TTC549 (cell line): Measurements from ENCODE around the gene MSH5.

Experiments
- FAIRE-seq: peaks from 2 replicates; lab custom pipeline; 2012; peaks lifted over from hg19 to GRCh38; lab: Jason Lieb, UNC

MSH5 gene

DNA sequence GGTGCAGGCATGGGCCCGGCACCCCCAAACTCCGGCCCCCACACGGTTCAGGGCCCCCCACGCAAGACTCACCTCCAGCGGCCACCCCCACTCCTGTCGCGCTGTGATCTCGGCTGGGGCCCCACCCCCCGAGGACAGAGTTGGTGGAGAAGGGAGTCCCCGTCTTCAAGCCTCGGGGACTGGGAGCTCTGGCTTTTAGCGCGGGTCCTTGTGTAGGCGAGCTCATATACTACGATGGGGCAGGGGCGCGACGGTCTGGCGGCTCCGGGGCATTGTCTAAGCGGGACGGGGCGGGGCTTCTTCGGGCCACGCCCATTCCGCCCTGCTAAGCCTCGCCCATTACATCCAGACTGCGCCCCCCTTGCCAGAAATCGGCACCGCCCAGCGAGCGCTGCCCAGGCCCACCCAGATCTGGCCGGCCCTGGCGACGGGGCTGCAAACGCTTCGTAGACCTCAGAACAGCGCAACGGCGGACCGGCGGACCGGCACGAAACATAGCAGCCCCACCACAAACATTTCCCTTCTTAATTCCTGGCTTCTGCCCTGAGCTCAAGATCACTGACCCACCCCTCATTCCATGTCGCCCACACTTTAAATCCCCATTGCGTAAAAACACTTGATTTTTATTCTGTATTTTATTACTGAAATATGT is 9.7 kb upstream of the MSH5 start:
- FAIRE-seq = no peak

DNA sequence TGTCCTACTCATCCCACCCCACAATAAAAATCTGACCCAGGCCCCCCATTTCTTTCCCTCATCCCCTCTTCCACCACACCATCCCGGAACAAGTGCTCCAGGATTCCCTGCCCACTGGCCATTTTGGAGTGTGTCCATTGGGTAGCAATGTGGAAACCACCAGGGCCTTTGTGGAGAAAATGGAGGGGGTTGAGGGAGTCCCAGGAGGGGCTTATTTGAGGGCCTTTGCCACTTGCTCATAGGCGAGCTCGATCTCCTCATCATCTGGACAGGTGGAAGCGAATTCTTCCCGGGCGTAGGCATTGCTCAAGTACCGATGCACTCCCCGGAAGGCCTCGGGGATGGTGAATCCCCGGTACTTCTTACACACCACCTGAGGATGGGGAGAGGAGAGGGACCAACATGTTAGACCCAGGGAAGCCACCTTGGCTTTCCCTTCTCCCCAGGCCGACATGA is 9.1 kb upstream of the MSH5 start:
- FAIRE-seq = no peak

DNA sequence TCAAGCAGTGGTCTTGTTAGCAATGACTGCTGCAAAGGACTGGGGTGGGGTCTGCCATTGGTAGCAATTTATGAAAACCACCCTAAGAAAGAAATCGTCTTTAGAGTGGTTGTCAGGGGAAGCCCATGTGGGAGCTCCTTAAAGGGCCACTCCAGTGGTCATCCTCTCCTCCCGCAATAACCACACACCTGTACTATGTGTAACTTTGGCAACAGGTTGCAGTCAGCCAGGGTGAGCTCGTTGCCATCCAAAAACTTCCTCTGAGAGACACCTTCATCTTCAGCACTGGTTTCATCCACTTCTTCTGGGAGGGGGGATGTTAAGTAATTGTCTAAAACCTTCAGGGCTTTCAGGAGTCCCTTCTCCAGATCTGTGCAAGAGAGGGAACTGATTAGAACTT is 7.8 kb upstream of the MSH5 start:
- no peak for FAIRE-seq

DNA sequence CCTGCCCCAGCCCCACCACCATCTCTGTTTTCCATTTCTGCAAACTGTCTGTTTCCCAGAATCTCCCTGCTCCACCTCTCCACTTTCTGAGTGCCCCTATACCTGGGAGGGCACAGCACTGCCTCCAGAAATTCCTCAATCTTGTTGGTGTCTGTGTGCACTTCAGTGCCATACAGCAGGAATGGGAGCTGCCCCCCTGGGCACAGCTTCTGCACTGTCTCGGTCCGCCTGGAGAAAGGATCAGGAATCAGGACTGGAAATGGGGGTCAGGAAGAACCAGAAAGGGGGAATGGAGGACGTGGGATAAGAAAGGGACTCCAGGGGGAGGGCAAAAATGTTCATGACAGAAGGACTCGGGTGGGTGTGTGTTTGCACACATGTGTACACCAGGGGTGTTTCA is 6.1 kb upstream of the MSH5 start:
- FAIRE-seq = no peak

DNA sequence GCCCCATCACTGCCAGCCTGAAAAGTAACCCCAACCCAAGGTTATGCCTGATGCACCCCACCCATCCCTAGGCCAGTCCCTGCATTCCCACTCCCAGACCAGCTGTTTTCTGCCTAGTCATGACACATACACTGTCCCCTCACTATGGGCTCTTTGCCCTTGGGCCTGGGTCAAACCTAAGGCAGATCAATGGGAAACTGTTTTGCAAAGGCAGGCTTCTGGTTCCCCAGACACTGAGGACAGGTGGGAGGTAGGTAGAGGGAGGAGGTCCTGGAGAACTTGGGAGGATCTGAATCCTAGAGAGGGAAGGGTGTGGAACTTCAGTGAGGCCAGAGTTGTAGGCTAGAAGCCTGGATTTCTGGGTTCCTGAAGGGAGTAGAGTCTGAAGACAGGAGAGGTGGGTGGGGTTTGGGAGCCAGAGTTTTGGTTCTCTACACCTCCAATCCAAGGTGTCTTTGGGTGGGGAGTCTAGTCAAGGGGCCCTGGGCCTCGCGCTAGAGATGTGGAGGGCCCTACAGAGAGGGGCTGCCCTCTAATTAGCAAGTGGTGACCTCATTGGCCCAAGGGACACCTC is 5.5 kb upstream of the MSH5 start:
- FAIRE-seq = no peak

DNA sequence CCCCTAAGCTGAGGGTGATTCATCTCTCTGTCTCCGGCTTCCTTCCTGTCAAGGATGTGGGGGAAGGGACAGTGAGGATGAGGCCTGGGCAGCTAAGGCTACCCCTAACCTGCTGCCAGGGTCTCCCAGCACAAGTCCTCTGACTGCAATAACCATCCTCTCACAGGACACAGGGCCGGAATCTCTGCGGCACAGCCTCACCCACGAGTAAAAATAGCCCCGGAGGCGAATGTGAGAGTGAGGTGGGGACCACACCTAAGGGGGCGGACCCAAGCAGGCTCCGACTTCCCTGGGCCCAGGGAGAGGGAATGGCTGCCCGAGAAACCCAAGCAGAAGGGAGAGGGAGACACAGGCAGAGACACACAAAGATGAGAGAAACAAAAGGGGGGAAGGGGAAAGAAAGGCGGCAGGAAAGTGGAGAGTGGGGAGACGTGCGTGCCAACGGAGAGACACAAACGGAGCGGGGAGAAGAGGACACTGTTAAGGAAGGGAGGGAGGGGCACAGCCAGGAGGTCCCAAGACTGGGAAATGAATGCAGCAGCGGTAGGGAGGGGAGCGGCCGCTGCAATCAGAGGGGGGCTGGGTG is 4.9 kb upstream of the MSH5 start:
- no peak for FAIRE-seq

DNA sequence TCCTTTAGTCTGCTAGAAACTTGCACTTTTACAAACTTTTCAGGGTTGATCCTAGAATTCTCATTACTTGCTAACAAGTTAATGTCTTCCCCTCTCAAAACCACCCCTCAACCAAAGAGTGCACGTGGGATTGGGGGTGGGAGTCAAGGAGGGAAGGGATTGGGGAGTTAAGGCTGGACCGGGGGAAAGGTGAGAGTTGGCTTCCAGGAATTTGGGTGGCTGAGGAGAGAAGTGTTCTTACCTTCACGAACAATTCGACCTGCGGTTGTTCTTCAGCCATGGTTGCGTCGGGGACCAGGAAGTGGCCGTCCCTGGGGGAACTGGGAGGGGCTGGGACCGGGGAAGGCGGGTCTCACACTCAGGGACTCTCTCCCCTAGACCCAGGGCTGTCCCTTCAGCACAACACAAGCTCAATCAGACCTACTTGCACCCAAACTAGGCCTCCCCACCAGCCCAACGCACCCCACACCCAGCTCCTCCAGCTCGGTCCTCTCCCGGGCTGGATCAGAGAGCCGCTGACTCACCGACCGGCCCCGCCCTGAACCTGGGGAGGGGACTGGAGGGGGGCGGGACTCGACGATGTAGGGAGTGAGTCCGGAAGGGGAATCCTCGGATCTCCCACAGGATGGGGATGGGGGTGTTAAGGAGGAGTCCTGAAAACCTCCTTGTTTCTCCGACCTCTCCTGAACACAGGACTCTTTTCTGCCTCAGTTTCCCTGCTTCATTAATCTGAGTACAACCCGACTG is 3.6 kb upstream of the MSH5 start, which contains the start of gene CLIC1:
CLIC1 (minus strand) TSS at position 510 of the 747 bp plus-strand sequence; CDS start at position 280, 230 bp downstream.
- no peak for FAIRE-seq

DNA sequence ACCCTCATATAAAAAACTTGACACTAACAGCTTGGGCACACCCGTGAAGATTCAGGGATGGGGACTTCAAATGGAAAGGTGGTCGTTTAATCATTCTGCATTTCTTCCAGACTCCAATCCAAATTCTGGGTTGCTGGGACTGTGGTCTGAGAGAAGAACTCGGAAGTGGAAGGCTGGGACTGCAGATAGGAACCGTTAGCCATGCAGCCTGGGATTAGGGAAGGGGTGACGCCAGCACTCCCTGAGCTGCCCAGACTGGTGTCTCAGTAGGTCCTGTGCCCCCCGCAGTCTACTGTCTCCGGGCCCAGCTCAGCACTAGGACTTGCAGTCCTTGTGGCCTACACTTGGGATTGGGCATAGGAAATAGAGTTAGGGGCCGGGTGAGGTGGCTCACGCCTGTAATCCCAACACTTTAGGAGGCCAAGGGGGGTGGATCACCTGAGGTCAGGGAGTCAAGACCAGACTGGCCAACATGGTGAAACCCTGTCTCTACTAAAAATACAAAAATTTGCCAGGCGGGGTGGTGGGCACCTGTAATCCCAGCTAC is 3.0 kb upstream of the MSH5 start:
- no peak for FAIRE-seq

DNA sequence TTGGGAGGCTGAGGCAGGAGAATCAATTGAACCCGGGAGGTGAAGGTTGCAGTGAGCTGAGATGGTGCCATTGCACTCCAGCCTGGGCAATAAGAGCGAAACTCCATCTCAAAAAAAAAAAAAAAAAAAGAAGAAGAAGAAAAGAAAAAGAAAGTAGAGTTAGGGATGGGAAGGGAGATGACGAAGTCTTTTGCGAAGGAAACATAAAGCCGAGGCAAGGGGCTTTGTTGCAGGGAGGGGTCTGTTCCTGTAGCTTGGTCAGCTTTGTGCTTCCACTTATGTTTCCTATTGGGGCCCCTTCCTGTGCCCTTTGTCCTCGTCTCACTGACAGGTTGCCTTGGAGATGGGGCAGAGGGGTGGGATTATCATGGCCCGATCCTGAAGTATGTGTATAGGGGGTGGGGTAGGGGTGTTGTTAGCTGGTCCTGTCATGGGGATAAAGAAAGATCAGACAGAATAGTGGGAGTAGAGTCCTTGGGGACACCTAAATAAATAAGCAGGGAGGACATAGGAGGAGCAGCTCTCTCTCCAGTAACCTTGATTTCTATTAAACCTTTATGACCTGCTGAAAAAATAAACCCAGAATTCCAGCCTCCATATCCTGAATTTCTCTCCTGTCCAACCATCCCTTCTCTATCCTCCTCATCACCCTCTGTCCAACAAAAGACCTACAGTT is 2.4 kb upstream of the MSH5 start:
- no peak for FAIRE-seq

DNA sequence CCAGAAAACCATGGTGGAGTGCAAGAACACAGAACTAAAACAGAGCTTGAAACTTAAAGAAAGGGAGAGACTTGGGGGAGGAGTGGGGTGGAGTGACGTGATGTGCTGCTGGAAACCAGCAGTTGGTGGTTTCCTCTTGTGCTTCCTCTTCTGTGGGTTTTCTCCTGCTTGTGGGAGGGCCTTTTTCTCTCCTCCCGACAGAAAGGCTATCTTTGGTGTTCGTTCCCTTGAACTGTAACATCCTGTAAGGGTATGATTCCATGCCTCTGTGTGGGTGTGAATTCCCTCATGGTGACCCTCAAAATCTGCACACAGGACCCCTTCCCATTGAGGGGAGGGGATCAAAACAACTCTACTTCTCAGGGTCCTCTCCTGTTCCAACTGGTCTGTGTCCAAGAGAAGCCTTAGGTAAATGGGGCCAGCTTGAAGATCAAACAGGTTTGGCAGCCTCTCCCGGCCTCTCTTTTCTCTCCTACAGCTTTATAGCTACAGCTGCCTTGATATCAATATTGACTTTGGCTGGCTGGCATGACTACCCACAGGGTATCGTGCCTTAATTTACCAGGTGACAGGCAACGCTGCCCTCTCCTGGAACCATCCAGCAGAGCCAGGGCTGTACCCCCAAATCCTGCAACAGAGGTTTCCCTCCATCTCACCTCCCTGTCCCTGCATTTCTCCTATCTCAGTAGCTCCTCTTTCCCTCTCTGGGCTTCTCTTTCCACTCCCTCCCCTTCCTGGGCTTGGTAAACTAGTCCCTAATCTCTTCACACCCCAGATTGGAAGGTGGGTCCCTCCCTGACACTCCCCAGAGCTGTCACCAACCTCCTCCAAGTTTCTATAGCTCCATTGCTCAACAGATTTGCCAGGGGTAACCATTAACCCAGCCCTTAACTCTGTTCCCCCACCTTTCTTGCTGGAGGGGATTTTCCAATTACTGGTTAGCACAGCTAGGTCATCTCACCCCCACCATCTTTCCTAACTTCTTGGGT is 1.5 kb upstream of the MSH5 start:
- FAIRE-seq = peak; percentile 31

DNA sequence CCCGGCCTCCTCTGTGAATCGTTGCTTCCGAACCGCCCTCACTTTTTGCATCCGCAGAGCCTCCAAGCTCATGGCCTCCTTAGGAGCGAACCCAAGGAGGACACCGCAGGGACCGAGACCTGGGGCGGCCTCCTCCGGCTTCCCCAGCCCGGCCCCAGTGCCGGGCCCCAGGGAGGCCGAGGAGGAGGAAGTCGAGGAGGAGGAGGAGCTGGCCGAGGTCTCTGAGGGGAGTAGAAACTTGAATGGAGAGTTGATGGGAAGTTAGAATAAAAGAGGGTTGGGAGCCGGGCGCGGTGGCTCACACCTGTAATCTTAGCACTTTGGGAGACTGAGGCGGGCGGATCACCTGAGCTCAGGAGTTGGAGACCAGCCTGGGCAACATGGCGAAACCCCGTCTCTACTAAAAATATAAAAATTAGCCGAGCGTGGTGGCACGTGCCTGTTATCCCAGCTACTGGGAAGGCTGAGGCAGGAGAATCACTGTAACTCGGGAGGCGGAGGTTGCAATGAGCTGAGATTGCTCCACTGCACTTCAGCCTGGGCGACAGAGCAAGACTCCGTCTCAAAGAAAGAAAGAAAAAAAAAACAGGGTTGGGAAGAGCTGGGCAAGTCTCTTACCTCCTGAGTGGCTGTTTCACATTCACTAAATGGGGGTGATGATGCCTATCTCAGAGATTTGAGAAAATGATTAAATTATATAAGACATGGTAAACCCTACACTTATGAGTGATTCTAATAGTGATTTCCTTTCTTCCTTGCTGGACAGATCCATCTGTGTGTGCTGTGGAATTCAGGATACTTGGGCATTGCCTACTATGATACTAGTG is 805 bp downstream of the MSH5 start:
- no peak for FAIRE-seq

DNA sequence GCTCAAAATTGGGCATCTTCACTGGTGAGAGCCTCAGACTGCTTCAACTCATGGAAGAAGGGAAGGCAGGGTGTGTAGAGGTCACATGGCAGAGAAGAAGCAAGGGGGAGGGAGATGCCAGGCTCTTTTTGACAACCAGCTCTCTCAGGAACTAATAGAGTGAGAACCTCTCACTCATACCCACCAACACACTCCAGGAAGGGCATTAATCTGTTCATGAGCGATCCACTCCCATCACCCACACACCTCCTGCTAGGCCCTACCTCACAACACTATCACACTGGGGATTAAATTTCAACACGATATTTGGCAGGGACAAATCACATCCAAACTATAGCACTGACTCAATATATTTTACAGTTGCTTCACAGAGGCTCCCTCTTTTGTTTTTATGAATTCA is 2.0 kb downstream of the MSH5 start:
- no peak for FAIRE-seq

DNA sequence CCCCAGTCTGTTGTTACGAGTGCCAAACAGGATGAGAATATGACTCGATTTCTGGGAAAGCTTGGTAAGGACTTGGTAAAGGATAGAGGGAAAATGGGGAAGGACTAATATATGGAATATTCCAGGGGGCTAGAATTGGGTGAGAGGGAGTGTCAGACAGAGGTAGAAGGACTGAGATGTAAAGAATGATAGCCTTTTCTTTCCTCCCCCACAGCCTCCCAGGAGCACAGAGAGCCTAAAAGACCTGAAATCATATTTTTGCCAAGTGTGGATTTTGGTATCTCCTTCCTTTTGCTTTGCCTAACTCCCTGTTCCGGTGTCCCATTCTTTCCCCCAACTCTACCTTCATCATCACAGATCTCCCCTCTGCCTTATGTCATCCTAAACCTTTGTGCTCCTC is 3.1 kb downstream of the MSH5 start:
- FAIRE-seq = no peak

DNA sequence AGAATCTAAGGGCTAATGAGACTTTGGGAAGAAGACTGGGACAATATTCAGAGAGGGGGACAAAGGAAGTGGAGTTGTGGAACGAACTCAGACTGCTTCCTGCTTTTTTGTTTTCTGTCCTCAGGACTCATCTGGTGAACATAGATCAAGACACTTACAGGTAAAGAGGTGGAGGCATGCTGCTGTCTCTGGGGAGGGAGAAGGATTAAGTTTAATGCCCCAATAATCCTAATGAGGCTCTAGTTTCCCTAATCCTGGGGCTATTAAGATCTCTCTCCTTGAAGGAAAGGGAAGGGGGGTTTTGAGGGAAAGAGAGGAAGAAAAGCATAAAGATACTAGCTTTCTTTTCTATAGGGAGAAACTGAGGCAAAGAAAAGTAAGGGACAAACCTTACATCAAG is 4.6 kb downstream of the MSH5 start:
- no peak for FAIRE-seq

DNA sequence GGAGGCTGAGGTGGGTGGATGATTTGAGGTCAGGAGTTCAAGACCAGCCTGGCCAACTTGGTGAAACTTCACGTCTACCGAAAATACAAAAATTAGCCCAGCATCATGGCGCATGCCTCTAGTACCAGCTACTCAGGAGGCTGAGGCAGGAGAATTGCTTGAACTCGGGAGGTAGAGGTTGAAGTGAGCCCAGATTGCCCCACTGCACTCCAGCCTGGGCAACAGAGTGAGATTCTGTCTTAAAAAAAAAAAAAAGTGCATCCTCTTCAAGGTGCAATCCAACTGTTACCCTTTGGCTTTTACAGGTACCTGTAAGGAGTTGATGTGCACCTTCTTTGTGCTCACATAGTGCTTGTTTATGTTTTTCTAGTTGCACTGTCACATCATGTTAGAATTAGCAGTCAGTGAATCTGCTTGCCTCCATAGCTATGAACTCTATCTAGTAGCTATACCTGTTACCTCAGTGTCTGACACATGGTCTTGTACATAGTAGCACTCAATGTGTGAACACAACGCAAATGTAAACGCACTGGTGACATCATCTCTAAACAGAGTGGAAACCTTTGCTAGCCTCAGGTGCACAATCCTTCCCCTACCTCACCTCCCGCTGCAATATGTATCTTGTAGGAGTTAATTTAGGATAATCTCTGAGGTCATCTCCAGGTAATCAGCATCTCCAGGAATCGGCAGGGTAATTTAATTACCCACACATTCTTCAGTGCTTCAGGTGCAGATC is 9.7 kb downstream of the MSH5 start:
- FAIRE-seq = no peak

DNA sequence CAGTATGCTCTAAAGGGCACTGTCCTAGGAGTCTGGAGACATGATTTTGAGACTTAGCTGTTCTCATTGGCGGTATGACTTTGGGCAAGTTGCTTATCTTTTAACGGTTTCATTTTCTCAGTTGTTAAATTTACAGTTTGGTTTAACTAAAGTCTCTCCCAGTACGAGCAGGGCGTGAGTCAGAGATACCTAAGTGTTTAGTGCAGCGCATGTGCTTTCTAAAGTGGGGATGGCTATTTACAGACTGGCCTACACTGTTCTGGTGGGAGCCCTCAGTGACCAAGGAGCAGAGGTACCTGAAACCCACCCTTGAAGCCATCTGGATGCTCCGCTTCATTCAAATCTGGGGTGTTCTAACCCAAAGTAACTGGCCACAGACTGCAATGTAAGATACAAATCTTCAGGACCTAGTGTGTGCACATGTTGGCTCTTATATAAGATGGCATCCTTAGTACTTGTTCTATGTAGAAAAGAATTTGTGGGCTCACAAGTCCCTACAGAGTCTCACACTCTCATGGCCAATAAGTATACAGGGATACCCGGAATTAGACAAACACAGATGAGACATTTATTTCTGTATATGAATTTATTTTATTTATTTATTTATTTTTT is 10.7 kb downstream of the MSH5 start:
- FAIRE-seq = no peak

DNA sequence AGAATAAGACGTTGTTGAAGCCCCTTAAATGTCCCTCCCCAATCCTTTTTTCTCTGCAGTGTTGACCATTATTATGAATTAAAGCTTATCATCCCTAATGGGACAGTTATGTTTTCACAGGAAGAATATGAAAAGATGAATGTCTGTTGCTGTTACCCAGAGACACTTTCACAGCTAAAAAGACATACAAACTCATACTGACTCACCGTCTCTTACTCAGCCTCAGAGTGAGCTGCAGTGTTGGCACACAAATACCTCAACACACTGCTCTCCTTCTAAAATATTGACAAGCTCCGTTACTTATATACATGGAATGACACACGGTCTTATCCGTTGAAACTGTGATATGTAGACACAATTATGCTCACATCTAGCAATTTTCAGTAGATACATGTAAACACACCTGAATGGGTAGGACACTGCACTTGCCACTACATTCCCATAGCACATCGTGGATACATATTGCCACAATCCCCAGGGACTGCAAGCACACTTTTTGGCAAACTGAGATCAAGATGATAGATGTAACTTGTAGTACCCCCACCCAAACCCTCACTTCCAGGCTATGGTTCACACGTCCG is 13.0 kb downstream of the MSH5 start:
- FAIRE-seq = no peak

DNA sequence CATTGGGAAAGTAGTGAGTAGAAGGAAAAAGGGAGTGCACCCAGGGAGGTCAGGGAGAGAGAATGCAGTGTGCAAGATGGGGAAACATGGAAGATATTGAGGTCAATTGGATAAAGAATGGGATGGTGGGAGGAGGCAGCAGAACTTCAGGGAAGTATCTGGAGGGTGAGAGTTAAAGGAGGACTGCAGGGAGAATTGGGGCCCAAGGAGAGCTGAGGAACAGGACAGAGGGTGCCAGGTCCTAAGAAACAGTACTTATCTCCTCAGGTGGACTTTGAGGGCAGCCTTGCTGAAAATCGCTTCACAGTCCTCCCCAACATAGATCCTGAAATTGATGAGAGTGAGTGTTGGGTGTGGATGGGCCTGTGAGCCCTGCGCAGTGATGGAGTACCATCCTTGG is 18.5 kb downstream of the MSH5 start:
- FAIRE-seq = no peak

DNA sequence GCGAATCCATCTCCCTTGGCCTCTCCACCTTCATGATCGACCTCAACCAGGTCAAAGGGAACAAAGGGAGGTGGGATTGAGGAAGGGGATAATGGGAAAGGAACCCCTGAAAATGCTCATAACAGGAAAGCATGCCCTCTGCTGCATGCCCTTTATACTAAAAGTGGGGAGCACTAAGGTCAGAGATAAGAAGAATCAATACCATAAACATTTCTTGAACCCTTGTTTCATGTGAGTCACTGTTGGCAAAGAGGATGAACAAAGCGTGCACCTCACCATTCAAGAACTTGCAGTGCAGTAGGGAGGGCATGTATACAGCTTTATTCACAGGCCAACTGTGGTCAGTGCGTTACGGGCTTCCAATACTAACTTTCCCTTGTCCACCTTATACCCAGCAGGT is 21.0 kb downstream of the MSH5 start:
- no peak for FAIRE-seq
